Measurements from ENCODE around the gene TTC34. TPM values are rescaled to one million over a fixed set of nuclear protein-coding genes. Genes with fewer than 3 reads are reported as not detected.

Gene TTC34
- total RNA-seq, 1 experiment from 2014 or later, result 0.61 TPM

- TF ChIP-seq JUN (CRISPR knock-in tag; IDR thresholded peaks at IDR 0.05), result no peak
- TF ChIP-seq ZNF138 (CRISPR knock-in tag; conservative IDR thresholded peaks at IDR 0.05), result no peak
- TF ChIP-seq NR3C1 (CRISPR knock-in tag; conservative IDR thresholded peaks at IDR 0.05; ENCODE audit: low read depth), result no peak
- no peak for TF ChIP-seq SMAD4 (CRISPR knock-in tag; IDR thresholded peaks at IDR 0.05)
- no peak for TF ChIP-seq ETV6 (CRISPR knock-in tag; IDR thresholded peaks at IDR 0.05)
- TF ChIP-seq, protein P1, sequence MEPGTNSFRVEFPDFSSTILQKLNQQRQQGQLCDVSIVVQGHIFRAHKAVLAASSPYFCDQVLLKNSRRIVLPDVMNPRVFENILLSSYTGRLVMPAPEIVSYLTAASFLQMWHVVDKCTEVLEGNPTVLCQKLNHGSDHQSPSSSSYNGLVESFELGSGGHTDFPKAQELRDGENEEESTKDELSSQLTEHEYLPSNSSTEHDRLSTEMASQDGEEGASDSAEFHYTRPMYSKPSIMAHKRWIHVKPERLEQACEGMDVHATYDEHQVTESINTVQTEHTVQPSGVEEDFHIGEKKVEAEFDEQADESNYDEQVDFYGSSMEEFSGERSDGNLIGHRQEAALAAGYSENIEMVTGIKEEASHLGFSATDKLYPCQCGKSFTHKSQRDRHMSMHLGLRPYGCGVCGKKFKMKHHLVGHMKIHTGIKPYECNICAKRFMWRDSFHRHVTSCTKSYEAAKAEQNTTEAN (CRISPR knock-in tag; IDR thresholded peaks at IDR 0.05), result no peak
- TF ChIP-seq ZBTB21 (CRISPR knock-in tag; IDR thresholded peaks at IDR 0.05; ENCODE audit: borderline replicate concordance), result no peak
- no peak for TF ChIP-seq ZNF396 (CRISPR knock-in tag; IDR thresholded peaks at IDR 0.05; ENCODE audit: borderline replicate concordance)
- ChIA-PET CTCF (no interaction called here), POLR2A (no interaction called here)
- H3K27ac Mint-ChIP-seq, result no peak overlapping the region
- H3K4me3 Mint-ChIP-seq, result no peak overlapping the region
- no peak for ATAC-seq
- peaks cover 45% of the 10 kb centered on the region for H3K36me3 Mint-ChIP-seq
- H3K9me3 Mint-ChIP-seq, result peaks cover 38% of the 10 kb centered on the region
- no peak for DNase-seq (ENCODE audit: low spot score)
- no peaks in the 10 kb centered on the region for H3K4me1 Mint-ChIP-seq
- H3K27me3 Mint-ChIP-seq (ENCODE audit: low read depth), result peaks cover 6% of the 10 kb centered on the region
Measured at GRCh38 chr1:2834741-2835564, 33.5 kb upstream of the TTC34 start.

GRCh38 chr1:2834146-2834475 lies 32.6 kb upstream of the TTC34 start:
- H3K27me3 Mint-ChIP-seq (ENCODE audit: low read depth), result peaks cover 6% of the 10 kb centered on the region
- no peak overlapping the region for H3K4me3 Mint-ChIP-seq
- CTCF ChIA-PET, result no interaction called here
- no peaks in the 10 kb centered on the region for H3K4me1 Mint-ChIP-seq
- POLR2A ChIA-PET, result no interaction called here
- TF ChIP-seq, protein P2, sequence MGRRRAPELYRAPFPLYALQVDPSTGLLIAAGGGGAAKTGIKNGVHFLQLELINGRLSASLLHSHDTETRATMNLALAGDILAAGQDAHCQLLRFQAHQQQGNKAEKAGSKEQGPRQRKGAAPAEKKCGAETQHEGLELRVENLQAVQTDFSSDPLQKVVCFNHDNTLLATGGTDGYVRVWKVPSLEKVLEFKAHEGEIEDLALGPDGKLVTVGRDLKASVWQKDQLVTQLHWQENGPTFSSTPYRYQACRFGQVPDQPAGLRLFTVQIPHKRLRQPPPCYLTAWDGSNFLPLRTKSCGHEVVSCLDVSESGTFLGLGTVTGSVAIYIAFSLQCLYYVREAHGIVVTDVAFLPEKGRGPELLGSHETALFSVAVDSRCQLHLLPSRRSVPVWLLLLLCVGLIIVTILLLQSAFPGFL (CRISPR knock-in tag; IDR thresholded peaks at IDR 0.05; ENCODE audit: borderline replicate concordance), result no peak
- TF ChIP-seq TP53 (CRISPR knock-in tag; IDR thresholded peaks at IDR 0.05), result no peak
- no peak for TF ChIP-seq HMGA2 (CRISPR knock-in tag; IDR thresholded peaks at IDR 0.05)
- TF ChIP-seq, protein P3, sequence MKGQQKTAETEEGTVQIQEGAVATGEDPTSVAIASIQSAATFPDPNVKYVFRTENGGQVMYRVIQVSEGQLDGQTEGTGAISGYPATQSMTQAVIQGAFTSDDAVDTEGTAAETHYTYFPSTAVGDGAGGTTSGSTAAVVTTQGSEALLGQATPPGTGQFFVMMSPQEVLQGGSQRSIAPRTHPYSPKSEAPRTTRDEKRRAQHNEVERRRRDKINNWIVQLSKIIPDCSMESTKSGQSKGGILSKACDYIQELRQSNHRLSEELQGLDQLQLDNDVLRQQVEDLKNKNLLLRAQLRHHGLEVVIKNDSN (CRISPR knock-in tag; IDR thresholded peaks at IDR 0.05), result no peak
- no peak for TF ChIP-seq NFE2L1 (CRISPR knock-in tag; IDR thresholded peaks at IDR 0.05)
- no peak for TF ChIP-seq TCF7 (CRISPR knock-in tag; IDR thresholded peaks at IDR 0.05; ENCODE audit: low read depth)
- TF ChIP-seq FOXJ3 (CRISPR knock-in tag; IDR thresholded peaks at IDR 0.05; ENCODE audit: borderline replicate concordance), result no peak
- no peak for TF ChIP-seq ZNF121 (CRISPR knock-in tag; IDR thresholded peaks at IDR 0.05)
- TF ChIP-seq, protein P4, sequence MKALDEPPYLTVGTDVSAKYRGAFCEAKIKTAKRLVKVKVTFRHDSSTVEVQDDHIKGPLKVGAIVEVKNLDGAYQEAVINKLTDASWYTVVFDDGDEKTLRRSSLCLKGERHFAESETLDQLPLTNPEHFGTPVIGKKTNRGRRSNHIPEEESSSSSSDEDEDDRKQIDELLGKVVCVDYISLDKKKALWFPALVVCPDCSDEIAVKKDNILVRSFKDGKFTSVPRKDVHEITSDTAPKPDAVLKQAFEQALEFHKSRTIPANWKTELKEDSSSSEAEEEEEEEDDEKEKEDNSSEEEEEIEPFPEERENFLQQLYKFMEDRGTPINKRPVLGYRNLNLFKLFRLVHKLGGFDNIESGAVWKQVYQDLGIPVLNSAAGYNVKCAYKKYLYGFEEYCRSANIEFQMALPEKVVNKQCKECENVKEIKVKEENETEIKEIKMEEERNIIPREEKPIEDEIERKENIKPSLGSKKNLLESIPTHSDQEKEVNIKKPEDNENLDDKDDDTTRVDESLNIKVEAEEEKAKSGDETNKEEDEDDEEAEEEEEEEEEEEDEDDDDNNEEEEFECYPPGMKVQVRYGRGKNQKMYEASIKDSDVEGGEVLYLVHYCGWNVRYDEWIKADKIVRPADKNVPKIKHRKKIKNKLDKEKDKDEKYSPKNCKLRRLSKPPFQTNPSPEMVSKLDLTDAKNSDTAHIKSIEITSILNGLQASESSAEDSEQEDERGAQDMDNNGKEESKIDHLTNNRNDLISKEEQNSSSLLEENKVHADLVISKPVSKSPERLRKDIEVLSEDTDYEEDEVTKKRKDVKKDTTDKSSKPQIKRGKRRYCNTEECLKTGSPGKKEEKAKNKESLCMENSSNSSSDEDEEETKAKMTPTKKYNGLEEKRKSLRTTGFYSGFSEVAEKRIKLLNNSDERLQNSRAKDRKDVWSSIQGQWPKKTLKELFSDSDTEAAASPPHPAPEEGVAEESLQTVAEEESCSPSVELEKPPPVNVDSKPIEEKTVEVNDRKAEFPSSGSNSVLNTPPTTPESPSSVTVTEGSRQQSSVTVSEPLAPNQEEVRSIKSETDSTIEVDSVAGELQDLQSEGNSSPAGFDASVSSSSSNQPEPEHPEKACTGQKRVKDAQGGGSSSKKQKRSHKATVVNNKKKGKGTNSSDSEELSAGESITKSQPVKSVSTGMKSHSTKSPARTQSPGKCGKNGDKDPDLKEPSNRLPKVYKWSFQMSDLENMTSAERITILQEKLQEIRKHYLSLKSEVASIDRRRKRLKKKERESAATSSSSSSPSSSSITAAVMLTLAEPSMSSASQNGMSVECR (CRISPR knock-in tag; IDR thresholded peaks at IDR 0.05; ENCODE audit: borderline replicate concordance), result no peak
- TF ChIP-seq NR3C1 (CRISPR knock-in tag; conservative IDR thresholded peaks at IDR 0.05; ENCODE audit: low read depth), result no peak
- TF ChIP-seq IRF1 (CRISPR knock-in tag; IDR thresholded peaks at IDR 0.05), result no peak
- no peak for TF ChIP-seq JUN (CRISPR knock-in tag; IDR thresholded peaks at IDR 0.05)
- TF ChIP-seq NR1H2 (CRISPR knock-in tag; IDR thresholded peaks at IDR 0.05), result no peak
- no peak for TF ChIP-seq CREM (CRISPR knock-in tag; IDR thresholded peaks at IDR 0.05)
- no peak for TF ChIP-seq OVOL2 (CRISPR knock-in tag; IDR thresholded peaks at IDR 0.05; ENCODE audit: borderline replicate concordance)
- peaks cover 32% of the 10 kb centered on the region for H3K9me3 Mint-ChIP-seq
- DNase-seq (ENCODE audit: low spot score) (no peak), ATAC-seq (no peak)
- H3K36me3 Mint-ChIP-seq, result peaks cover 37% of the 10 kb centered on the region
- H3K27ac Mint-ChIP-seq, result no peak overlapping the region
